HG02943 (cell line): Measurements from ENCODE around the gene MS4A18.

Source experiments
- ATAC-seq: cut with Tn5 transposase; IDR thresholded peaks from one replicate; pipeline ENCODE4 v1.9.1; 2021; ENCODE audit warnings: mild to moderate bottlenecking, low read depth, moderate library complexity; ENCODE audit not compliant: unreplicated experiment

The MS4A18 gene

DNA sequence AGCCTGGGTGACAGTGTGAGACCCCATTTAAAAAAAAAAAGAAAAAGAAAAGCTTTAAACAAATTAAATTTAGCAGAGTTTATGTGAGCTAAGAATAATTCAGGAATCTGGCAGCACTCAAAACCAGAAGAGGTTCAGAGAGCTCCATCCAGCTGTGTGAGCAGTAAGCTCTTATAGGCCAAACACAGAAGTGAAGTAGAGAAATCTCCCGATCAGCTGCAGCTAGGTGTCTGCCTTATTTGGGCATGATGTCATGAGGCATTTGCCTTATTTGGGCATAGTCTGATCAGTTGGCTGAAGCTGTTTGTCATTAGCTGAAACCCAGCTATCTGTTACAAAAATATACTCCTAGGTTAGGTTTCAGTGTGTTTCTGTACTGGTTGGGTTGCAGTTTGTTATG, 40.4 kb downstream of the MS4A18 start:
- ATAC-seq, result no peak

DNA sequence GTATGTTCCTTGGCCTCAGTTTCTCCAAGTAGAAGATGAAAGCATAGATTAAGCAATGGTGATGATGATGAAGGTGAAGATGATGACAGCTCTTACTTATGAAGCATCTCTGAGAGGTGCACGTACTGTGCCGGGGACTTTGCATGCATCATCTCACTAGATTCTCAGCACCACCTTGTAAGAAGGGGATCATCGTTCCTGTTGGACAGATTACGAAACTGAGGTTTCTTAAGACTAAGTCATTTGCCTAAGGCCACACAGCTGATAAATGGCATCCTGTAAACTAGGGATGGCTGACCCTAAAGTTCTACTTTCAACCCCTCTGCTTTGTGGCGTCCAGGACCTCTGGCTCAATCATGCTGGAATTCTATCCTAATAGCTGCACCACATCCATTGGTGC, 40.8 kb downstream of the MS4A18 start:
- ATAC-seq, result no peak

DNA sequence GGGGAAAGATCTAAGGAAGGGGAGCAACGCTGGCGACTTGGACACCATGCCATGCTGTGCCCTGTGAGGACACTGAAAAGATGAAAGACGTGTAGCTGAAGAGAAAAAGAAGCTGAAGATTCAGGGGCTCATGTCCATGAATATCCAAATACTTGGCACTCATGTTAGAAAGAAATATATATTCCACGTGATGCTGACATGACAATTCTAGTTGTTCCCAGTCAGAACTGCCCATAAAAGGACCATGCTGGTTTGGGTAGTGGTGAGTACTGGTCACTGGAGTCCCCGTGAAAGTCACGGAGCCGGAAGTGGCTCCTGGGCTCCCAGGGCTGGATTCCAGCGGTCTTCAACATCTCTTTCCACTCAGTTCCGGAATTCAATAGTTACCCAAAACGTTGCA, 42.0 kb downstream of the MS4A18 start:
- ATAC-seq, result no peak

DNA sequence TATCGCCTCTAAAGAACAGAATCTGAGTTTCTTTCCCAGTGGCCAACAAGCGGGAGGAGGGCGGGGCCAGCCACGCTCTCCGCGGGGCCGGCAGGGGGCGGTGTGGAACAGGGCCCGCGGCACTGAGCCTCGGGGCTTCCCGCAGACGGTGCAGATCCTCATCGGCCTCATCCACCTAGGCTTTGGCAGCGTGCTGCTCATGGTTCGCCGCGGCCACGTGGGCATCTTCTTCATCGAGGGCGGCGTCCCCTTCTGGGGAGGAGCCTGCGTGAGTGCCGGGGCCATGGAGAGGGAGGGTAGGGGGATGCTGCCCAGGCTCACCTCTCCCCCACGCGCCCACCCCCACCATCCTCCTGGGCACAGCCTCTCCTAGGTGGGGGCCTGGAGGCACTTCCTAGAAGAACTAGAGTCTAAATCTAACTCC, 42.9 kb downstream of the MS4A18 start:
- no peak for ATAC-seq

DNA sequence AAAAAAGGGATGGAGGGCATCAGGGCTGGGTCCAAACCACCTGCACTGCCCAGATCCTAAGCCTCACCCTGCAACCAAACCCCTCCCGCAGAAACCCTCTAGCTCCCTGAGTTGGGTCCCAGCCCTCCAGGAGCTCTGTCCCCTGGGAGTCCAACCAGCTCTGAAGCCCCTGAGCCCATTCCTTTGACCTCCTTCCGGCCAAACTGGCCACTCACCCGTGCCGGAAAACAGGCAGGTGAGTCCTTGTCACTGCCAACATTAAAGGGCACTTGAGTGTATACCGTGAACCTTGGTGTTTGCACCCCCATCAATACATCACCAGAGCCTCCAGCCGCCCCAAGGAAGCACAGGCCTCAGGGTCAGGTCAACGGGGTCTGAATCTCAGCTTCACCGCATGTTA, 43.7 kb downstream of the MS4A18 start:
- no peak for ATAC-seq

DNA sequence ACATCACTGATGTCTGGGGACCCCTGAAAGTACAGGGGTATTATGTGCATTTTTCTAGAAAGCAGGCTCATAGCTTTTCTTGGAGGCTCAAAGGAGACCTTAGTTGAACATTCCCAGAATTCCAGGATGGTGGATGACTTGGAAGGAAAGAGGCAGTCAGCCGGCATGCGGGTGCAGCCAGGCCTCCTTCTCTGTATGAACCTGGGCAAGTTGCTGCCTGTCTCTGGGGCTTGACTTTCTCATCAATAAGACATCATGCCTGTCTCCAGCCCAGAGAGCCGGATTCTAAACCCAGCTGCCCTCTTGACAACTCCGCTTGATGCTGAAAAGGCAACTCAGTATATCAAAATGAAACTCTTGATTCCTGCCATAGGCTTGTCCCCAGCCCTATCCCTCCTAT, 44.8 kb downstream of the MS4A18 start:
- no peak for ATAC-seq

DNA sequence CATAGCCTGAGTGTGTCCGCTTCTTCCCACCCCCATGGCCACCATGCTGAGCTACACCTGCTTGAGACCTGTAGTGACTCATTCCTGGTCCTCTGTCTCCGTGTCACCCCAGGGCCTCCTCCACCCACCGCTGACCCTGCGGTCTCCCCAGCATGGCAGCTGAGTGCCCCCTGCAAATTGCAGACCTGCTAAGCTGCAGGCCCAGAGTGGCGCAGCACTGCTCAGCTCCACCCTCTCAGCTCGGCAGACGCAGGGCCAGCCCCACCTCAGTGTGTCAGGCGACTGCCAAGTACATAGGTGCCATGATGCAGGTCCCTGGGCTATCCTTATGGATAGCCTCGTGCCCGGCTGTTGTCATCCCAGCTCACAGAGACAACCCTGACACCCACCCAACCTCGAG, 45.3 kb downstream of the MS4A18 start:
- no peak for ATAC-seq

DNA sequence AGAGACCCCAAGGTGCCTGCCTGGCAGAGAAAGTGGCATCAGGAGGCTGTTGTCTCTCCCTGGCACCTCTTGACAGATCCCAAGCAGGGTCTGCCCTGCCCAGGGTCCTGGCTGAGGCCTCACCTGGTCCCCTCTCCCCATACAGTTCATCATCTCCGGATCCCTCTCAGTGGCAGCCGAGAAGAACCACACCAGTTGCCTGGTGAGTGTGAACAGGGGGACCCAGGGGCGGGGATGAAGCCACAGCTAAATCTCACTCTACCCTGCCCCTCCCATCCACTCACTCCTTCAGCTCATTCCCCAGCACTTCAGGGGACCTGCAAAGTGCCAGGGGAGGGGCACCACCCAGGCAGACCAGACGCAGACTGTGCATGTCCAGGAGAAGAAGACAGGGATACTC, 46.6 kb downstream of the MS4A18 start:
- ATAC-seq, result no peak

DNA sequence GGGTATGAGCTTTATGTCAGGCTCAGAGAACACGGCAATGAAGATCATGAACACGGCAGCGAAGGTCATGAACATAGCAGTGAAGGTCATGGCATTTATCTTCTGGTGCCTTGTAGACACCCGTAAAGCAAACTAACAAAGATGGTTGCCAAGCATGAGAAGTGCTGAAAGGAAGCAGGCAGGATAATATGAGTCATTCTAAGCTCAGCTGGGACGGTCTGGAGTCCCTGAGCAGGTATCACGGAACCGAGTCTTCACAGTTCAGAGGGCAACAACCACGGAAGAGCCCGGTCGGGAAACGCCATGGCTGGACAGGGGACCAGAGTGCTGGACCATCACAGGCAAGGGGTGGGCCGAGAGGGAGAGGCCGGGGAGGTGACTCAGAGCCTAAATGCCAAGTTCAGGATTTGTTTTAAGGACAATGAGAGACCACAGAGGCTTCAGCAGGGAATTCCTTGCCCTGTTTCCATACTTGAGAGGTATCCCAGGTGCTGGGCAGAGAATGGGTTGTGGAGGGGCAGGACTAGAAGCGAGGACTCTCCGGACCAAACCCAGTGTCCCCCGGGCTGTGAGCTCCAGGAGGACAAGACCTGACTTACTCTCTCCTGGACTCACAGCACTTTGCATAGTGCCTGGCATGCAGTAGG, 47.5 kb downstream of the MS4A18 start:
- no peak for ATAC-seq

DNA sequence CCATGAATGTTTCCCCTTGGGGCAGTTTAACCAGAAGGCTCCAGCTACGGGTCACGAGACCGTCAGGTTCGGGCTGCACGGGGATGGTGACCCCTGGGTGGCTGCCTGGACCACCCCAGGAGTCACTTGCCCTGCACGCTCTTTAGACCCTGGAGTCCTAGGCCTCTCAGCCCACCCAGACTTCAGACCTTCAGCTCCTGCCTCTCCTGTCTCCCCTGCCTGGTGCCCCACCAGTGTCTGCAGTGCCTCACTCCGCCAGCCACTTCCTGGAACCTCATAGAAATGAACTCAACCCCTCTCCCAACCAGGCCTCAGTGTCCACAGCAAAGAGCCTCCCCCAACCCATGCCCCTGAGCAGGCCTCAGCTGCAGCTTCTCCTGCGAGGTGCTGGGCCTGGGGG, 48.1 kb downstream of the MS4A18 start:
- no peak for ATAC-seq

DNA sequence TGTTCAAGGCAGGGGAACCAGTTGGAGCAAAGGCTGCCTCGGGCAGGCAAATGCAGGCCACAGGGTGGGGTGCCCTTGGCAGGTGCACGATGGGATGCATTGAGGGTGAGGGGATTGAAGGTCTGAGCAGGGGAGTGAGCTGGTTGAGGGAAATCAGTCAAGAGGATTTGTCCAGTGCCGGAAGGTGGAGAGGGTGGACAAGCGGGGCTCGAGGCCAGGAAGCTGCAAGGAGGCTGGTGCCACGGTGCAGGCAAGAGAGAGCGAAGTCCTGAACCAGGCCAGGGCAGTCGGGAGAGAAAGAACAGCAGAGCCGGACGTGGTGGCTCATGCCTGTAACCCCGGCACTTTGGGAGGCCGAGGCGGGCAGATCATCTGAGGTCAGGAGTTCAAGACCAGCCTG, 50.2 kb downstream of the MS4A18 start:
- ATAC-seq, result no peak

DNA sequence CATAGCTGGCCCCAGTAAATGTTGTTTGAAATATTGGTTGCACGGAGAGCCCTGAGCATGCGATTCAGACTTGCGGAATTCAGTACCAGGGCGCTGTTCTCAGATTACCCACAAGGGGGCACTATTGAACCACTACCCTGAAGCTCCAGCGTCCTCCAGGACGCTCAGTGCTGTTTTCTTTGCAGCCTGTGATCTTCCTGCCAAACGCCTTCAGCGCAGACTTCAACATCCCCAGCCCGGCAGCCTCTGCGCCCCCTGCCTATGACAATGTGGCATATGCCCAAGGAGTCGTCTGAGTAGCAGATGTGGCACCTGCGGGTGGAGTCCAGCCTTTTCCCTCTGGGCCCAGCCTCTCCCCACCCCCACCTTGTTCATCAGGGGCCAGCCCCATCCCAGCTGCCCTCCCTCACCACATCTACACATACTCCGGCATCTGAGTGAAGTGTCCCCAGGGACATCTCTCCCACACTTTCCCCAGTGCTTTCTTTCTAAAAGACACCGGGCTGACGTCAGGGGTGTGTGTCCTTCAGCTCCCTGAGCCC, 51.0 kb downstream of the MS4A18 start:
- peak; percentile 81 for ATAC-seq

DNA sequence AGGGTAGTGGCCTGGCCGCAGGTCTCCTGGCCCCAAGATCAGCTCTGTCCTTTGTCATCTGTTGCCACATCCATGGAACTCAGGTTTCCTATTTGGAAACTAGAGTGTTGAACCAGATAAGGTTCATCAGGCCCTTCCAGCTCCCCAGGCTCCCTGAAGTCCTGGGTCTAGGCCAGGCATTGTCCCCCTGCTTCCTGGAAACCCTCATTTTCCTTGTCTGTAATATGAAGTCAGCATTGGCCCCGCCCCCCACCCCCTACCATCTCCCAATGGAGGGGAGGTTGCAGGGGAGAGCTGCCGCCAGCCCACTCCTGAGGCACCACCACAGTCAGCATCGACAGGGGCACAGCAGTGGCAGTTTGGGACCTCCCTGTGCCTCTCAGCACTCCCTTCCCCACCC, 51.6 kb downstream of the MS4A18 start:
- ATAC-seq, result no peak

DNA sequence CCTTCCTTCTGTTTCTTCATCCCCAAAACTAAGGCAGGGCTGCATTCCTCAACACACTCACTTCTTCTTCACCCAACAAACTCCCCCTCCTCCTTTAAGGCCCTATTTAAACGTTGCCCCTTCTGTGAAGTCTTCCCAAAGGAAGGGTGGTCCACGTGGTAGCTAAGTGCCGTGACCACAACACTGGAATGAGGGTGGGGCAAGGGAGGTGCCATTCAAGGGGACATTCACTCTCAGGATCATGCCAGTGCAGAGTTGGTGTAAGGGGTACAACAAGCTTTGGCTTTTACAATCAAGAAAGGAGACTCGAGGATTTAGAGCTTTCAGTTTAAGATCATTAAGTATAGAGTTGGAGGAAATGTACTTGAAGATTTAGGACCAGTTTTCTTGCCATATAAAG, 52.6 kb downstream of the MS4A18 start:
- no peak for ATAC-seq

DNA sequence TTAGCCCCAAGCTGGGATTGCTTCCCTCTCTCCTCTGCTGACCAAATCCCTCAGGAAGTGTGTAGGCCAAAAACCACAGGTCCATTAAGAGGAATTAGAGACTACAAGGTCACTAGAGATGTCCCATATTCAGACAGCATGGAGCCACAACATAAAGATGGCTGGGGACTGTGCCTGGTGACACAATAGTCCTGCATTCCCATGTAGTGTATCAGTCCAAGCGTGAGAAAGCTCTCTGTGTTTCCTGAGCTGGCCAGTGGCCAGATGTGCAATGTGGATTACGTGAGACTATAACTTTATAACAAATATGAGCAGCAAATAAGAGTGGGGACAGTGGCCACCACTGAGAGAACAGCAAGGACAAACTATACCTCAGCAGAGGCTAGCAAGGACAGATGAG, 53.1 kb downstream of the MS4A18 start:
- ATAC-seq, result no peak

DNA sequence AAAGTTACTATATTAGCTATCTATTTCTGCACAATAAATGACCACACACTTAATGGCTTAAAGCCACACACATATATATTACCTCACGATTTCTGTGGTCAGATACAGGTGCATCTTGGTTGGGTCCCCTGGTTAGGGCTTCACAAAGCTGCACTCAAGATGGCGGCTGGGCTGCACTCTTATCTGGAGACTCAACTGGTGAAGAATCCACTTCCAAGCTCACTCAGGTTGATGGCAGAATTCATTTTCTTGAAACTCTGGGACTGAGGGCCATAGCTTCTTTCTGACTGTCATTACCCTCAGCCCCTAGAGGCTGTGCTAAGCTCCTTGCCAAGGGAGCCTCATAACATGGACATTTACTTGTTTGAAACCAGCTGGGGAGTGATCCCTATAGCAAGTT, 55.5 kb downstream of the MS4A18 start:
- ATAC-seq, result no peak

DNA sequence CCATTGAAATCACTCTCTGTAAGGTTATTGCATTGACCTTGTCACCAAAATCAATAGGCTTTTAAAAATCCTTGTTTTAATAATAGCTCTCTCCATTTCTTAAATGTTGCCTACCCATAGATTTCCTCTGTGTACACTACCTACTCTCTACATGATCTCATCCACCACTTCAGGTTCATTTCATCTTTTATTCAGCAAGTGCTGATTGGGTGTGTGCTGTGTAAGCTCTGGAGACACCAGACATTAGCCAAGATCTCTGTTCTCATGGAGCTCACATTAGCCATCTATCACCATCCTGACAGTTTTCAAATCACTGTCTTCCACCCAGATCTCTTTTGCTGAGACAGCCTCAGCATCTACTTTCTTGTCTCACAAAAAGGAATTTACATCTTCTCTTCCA, 56.3 kb downstream of the MS4A18 start:
- no peak for ATAC-seq

DNA sequence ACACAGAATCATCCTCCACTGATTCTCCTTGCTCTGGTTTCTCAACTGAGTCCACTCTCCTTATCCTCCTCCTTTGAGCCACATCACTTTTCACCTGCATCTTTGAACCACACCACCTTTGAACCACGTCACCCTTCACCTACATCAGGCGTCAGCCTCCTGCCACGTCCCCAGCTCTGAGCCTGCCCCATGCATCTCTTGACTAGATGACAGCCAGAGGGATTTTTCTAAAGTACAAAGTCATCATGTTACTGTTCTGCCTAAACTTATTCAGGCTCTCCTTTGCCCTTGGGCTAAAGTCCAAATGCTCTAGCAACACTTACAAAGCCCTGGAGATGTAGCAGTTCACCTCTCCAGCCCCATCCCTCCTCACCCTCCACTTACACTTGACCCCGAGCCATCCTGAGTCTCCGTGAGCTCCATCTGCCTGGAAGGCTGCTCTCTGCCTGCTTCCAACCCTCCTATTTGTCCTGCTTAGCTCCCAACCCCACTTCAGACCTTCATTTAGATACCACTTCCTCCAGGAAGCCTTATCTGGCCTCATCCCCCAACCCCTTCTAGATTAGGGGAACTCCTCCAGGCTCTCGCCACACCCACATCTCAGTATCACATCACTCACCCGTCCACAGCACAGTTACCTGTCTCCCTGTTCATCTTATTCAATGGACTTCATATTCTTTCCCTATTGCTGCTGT, 56.9 kb downstream of the MS4A18 start:
- no peak for ATAC-seq

DNA sequence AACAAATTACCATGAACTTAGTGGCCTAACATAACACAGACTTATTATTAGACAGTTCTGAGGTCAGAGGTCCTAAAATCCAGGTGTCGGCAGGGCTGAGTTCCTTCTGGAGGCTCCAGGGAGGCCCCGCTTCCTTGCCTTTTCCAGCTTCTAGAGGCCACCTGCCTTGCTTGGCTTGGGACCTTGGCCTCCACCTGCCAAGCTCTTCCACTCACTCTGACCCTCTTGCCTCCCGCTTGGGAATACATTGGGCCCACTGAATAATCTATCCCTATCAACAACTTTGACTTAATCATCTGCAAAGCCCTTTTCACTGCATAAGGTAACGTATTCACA, 57.4 kb downstream of the MS4A18 start:
- no peak for ATAC-seq

DNA sequence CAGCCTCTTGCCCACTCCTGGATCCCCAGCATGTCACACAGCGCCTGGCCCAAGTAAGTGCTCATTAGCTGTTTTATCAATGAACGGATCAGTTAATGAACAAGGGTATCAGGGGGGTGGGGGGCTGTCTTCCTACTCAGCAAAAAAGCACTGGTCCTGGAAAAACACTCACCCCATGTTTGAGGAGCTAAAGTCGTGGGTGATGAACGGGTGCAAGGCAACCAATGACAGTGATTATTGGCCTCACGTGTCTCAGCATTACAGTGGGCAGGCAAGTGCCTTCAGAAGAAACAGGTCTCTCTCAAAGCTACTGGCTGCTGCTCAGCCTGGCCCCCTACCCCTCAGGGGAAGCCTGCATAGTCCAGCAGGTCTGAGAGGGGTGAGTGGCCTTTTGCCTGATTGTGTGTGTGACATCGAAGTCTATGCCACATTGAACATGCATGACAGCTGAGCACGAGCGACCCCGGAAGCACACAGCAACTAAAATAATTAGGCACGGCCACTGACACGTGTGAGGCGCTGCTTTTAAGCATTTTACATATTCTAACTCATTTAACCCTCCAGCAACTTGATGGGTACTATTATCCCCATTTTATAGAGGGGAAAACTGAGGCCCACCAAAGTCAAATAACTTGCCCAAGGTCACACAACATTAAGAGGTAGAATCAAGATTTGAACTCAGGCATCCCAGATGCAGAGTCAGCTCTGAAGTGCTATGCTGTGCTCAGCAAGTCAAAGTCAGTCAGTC, 58.0 kb downstream of the MS4A18 start:
- no peak for ATAC-seq

DNA sequence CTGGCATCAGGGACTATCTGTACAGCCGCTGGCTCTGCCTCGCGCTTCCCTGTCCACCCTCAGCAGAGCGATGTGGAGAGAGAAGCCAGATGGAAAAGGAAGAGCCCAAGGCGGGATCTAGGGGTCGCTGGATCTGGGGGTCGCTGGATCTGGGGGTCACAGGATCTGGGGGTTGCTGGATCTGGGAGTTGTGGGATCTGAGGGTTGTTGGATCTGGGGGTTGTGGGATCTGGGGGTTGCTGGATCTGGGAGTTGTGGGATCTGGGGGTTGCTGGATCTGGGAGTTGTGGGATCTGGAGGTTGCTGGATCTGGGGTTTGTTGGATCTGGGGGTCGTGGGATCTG, 58.6 kb downstream of the MS4A18 start:
- ATAC-seq, result no peak

DNA sequence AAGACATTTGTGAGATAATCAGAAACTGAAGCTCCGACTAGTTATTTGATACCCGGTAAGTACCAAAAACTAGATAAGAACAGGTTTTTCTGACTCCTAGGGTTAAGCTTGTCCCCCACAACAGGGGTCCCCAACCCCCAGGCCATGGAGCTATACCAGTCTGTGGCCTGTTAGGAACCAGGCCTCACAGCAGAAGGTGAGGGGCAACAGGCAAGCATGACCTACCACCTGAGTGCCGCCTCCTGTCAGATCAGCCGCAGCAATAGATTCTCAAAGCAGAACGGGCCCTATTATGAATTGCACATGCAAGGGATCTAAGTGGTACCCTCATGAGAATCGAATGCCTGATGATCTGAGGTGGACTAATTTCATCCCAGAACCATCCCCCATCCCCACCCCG, 59.4 kb downstream of the MS4A18 start:
- no peak for ATAC-seq
